Thymus (tissue), 11 donors: Measurements from ENCODE around the gene HSD17B2. TPM values are rescaled to one million over a fixed set of nuclear protein-coding genes. Genes with fewer than 3 reads are reported as not detected.

ENCODE experiments used
- DNase-seq, 9 donors: peaks; one replicate each; pipeline ENCODE4 v3.0.0-alpha.2; 2013; ENCODE audit warnings: low spot score in 9 of 9, low read depth in 6 of 9, missing footprints in 1 of 9
- H3K27ac ChIP-seq, 2 donors: one replicate each; pipeline ENCODE4 v1.5.1; 2013; ENCODE audit warnings: control low read depth in 1 of 2, low read depth in 1 of 2, low read length in 1 of 2, mild to moderate bottlenecking in 1 of 2, moderate library complexity in 1 of 2
- H3K27me3 ChIP-seq, 2 donors: one replicate each; pipeline ENCODE4 v1.5.1; 2013; ENCODE audit warnings: low read length in 1 of 2; ENCODE audit not compliant: control insufficient read depth in 2 of 2, insufficient read depth in 1 of 2
- H3K36me3 ChIP-seq, 2 donors: one replicate each; pipeline ENCODE4 v1.5.1; 2013; ENCODE audit warnings: low read length in 1 of 2, mild to moderate bottlenecking in 1 of 2, moderate library complexity in 1 of 2; ENCODE audit not compliant: control insufficient read depth in 2 of 2, insufficient read depth in 2 of 2
- H3K4me1 ChIP-seq, 2 donors: one replicate each; pipeline ENCODE4 v1.5.1; 2013; ENCODE audit warnings: low read length in 2 of 2; ENCODE audit not compliant: control insufficient read depth in 2 of 2, insufficient read depth in 2 of 2
- H3K4me3 ChIP-seq, 2 donors: one replicate each; pipeline ENCODE4 v1.5.1; 2013; ENCODE audit warnings: low read length in 2 of 2, control low read depth in 1 of 2, mild to moderate bottlenecking in 1 of 2
- H3K9me3 ChIP-seq, 2 donors: one replicate each; pipeline ENCODE4 v1.5.1; 2013; ENCODE audit warnings: low read length in 1 of 2, mild to moderate bottlenecking in 1 of 2; ENCODE audit not compliant: control insufficient read depth in 2 of 2, insufficient read depth in 1 of 2
- WGBS: extraction: QIAGEN DNeasy Blood & Tissue Kit; methylation state at CpG from one replicate; pipeline ENCODE4 v1.1.7; 2013; 5-methylcytosine and 5-hydroxymethylcytosine counted together
- polyA plus RNA-seq: library from polyadenylated mRNA; stranded (reverse); fragments of 200-250 nt; gene quantifications from one replicate; pipeline ENCODE4 v1.2.3, GENCODE V29; 2013
- total RNA-seq: library from RNA; stranded (reverse); fragments of 120-200 nt; gene quantifications from one replicate; pipeline ENCODE4 v1.2.4, GENCODE V29; 2013
- donor health status: healthy.

The HSD17B2 gene
- total and polyA plus RNA-seq, 2 donors = 0.19 to 2.9 TPM

GRCh38 chr16:82016263-82016662 is 18.8 kb upstream of the HSD17B2 start:
- Histone ChIP-seq H3K4me3 (no peak overlapping the region), H3K36me3 (no peaks in the 10 kb centered on the region), H3K27me3 (no peaks in the 10 kb centered on the region), H3K9me3 (no peaks in the 10 kb centered on the region), H3K4me1 (peaks cover 4% of the 10 kb centered on the region in 2 donors), H3K27ac (no peak overlapping the region)
- peak in 1 of 9 donors; percentile 18 for DNase-seq
- WGBS = 65% methylated on average over 7 of the region's 7 CpGs

DNA sequence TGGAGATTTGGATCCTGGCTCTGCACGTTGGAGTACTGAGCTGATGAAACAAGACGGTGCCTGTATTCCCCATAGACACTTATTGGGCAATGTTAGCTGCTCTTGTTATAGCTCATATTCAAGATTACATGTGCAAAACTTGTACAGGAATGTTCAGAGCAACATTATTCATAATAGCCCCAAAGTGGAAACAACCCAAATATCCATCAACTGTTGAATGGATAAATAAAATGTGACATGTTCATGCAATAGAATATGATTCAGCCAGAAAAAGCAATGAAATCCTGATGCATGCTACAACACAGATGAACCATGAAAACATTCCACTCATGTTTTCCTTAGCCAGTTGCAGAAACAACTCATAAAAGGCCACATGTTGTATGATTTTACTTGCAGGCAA is 18.1 kb upstream of the HSD17B2 start:
- no peaks in the 10 kb centered on the region for H3K9me3 ChIP-seq
- 86% methylated on average over 2 of the region's 2 CpGs for WGBS
- H3K27me3 ChIP-seq = no peaks in the 10 kb centered on the region
- no peak overlapping the region for H3K27ac ChIP-seq
- H3K4me1 ChIP-seq = no peaks in the 10 kb centered on the region
- H3K36me3 ChIP-seq = no peaks in the 10 kb centered on the region
- DNase-seq = no peak
- H3K4me3 ChIP-seq = no peak overlapping the region

DNA sequence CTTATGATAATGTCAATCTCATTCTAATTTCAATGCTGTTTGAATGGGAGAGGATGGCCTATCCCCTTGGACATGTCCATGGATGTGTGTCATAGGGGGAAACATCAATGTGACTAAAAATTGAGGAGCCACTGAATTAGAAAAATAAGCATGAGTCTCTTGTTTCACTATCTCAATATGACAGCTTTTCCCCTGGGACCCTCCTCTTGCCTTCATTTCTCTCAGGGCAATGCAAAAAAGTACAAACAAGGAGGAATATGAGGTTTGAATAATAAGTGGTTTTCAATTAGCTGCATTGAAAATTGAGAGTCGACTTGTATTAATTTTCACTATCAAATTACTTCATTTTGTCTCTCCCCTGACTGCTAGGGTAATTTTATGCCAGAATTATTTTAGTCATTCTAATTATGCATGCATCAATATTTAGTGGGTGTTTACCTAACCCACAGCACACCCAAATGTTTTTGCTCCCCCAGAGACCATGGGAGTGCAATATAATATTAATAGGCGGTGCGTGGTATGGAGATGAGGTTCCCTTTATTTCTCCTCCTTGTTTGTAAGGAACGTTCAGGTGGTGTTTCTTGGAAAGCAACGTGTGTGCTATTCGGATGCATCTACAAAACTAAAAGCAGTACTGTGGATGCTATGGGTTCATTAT is 17.0 kb upstream of the HSD17B2 start:
- 85% methylated on average over 6 of the region's 6 CpGs for WGBS
- Histone ChIP-seq H3K36me3 (no peaks in the 10 kb centered on the region), H3K27ac (no peak overlapping the region), H3K4me3 (no peak overlapping the region), H3K27me3 (no peaks in the 10 kb centered on the region), H3K9me3 (no peaks in the 10 kb centered on the region), H3K4me1 (no peaks in the 10 kb centered on the region)
- DNase-seq = no peak

GRCh38 chr16:82019535-82019934 is 15.5 kb upstream of the HSD17B2 start:
- no peaks in the 10 kb centered on the region for H3K9me3 ChIP-seq
- 66% methylated on average over 8 of the region's 8 CpGs for WGBS
- DNase-seq = no peak
- H3K27ac ChIP-seq = no peak overlapping the region
- H3K4me1 ChIP-seq = no peaks in the 10 kb centered on the region
- no peaks in the 10 kb centered on the region for H3K36me3 ChIP-seq
- H3K4me3 ChIP-seq = no peak overlapping the region
- H3K27me3 ChIP-seq = no peaks in the 10 kb centered on the region

DNA sequence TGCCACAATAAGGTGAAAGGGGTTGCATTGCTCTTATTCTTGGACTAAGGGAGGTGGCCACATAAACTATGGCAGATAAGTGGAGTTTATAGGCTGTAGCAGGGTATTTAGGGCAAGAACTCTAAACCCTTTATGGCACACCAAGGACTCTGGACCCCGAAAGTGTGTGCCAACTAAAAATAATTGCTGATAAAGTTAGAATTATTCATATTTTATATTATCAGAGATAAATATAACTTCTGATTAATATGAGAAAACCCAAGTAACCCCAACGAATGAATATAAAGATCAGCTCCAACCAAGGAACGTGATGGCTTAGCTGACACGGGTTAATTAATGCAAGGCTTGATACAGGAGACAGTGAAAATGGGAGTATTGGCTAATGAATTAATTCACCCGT is 15.0 kb upstream of the HSD17B2 start:
- no peak overlapping the region for H3K4me3 ChIP-seq
- DNase-seq = no peak
- H3K27ac ChIP-seq = no peak overlapping the region
- H3K27me3 ChIP-seq = peaks cover 0 to under 1% of the 10 kb centered on the region in 2 donors
- H3K9me3 ChIP-seq = no peaks in the 10 kb centered on the region
- no peaks in the 10 kb centered on the region for H3K4me1 ChIP-seq
- H3K36me3 ChIP-seq = no peaks in the 10 kb centered on the region
- 94% methylated on average over 5 of the region's 5 CpGs for WGBS

GRCh38 chr16:82023206-82023605 is 11.8 kb upstream of the HSD17B2 start:
- DNase-seq = no peak
- Histone ChIP-seq H3K27ac (no peak overlapping the region), H3K4me3 (no peak overlapping the region), H3K9me3 (no peaks in the 10 kb centered on the region), H3K36me3 (no peaks in the 10 kb centered on the region), H3K27me3 (peaks cover 0 to 3% of the 10 kb centered on the region in 2 donors), H3K4me1 (no peaks in the 10 kb centered on the region)
- WGBS = 92% methylated on average over 7 of the region's 7 CpGs

DNA sequence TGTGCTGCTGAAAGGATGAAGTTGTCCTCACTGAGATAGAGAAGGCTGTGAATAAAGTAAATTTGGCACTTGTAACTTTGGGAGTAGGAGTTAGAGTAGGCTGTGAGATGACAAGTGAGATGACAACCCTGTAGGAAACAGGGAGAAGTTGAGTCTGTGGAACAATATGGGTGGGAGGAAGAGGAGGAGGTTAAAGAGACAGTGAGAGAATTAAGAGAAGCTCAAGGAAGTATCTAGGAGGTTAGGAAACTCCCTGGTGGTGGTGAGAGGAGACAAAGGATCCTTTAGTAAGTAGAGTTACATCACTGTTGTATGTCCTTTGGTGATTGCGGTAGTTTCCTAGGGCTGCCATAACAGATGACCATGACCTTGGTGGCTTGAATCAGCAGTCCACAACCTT is 10.7 kb upstream of the HSD17B2 start:
- Histone ChIP-seq H3K4me3 (no peak overlapping the region), H3K36me3 (no peaks in the 10 kb centered on the region), H3K27me3 (peaks cover 0 to 3% of the 10 kb centered on the region in 2 donors), H3K27ac (no peak overlapping the region), H3K4me1 (no peaks in the 10 kb centered on the region), H3K9me3 (no peaks in the 10 kb centered on the region)
- no peak for DNase-seq
- WGBS = 98% methylated on average over 1 of the region's 1 CpG

GRCh38 chr16:82024883-82025282 is 10.2 kb upstream of the HSD17B2 start:
- no peak overlapping the region for H3K27ac ChIP-seq
- WGBS = 91% methylated on average over 4 of the region's 4 CpGs
- peaks cover 0 to 3% of the 10 kb centered on the region in 2 donors for H3K27me3 ChIP-seq
- H3K4me1 ChIP-seq = no peaks in the 10 kb centered on the region
- H3K9me3 ChIP-seq = no peaks in the 10 kb centered on the region
- no peaks in the 10 kb centered on the region for H3K36me3 ChIP-seq
- DNase-seq = no peak
- no peak overlapping the region for H3K4me3 ChIP-seq

DNA sequence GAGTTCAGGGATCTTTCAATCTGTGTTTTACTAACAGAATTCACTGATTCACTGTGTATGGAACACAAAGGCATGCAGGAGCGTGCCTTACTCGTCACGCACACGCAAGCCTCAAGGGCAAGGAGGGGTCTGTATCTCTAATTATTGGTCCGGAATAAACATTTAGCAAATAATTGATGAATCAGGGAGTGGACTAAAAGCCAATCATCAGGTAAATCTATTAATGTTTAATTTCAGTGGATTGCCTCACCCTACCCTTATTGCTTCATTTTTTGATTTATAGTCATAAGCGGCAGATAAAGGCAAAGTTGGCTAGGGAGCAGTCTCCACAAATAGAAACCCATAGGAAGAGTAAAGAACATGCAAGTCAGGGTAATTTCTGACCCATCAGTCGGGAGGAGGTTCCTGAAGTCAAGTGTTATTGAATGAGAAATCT is 7.4 kb upstream of the HSD17B2 start:
- Histone ChIP-seq H3K9me3 (no peaks in the 10 kb centered on the region), H3K4me1 (no peaks in the 10 kb centered on the region), H3K27ac (no peak overlapping the region), H3K36me3 (no peaks in the 10 kb centered on the region), H3K27me3 (peaks cover 0 to 3% of the 10 kb centered on the region in 2 donors), H3K4me3 (no peak overlapping the region)
- 92% methylated on average over 7 of the region's 7 CpGs for WGBS
- no peak for DNase-seq
